ENCODE data around the gene NFIA. TPM values are rescaled to one million over a fixed set of nuclear protein-coding genes. Genes with fewer than 3 reads are reported as not detected.

NFIA gene
- total RNA-seq, 1 donor from 2014 or later, result 2.1 TPM

DNA sequence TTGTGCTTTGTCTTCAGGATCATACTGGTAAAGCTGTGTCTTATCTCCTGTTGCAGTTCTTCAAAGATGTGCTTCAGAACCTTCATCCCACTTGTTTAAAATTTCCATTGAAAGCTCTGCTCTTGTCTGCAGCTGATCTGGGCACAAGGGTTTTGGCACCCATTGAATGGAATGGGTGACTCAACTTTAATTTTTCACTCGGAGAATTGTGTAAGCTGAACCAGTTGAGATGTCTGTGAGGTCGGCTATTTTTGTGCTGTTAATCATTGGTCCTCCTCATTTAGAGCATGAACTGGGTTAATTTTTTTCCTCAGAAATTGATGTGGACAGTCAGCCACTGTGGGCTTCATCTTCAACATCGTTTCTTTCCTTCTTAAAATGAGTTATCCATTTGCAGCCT is 390.5 kb downstream of the NFIA start:
- peak; percentile 24 for DNase-seq (ENCODE audit: low read depth)

DNA sequence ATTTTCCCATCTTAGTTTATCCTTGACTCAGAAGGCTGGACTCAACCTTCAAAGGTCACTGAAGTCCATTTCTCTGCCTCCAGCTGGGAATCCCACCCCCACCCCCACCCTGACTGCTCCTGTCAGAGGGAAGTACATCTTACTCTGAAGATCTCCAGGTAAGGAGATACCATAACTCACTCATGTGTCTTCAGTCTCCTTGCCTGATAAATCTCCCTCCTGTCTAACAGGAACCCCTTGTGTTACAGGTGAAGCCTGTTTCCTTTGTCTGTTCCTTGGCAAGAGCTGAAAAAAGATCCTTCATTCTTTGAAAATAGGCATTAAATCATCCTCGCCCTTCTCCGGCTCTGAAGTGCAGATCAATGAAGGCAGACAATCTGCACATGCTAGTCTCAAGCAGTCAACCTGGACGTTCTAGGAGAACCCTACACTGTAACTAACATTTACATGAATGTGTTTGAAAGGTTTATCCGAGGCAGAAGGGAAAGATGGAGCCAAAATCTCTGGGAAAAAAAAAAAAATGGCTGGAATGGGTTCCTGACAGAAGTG is 392.0 kb downstream of the NFIA start:
- no peak for DNase-seq (ENCODE audit: low read depth)

DNA sequence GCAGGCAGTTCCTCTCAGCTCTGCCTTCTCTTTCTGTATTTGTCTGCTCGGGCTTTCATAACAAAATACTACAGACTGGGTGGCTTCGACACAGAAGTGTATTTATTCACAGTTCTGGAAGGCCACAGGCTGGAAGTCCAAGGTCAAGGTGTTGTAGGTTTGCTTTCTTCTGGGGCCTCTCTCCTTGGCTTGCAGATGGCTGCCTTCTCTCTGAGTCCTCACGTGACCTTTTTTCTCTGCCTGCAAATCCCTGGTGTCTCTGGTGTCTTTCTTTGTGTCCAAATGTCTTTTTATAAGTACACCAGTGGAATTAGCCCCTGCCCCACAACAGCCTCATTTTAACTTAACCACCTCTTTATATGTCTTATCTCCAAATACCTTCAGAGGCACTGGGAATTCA is 392.6 kb downstream of the NFIA start:
- DNase-seq (ENCODE audit: low read depth), result no peak

DNA sequence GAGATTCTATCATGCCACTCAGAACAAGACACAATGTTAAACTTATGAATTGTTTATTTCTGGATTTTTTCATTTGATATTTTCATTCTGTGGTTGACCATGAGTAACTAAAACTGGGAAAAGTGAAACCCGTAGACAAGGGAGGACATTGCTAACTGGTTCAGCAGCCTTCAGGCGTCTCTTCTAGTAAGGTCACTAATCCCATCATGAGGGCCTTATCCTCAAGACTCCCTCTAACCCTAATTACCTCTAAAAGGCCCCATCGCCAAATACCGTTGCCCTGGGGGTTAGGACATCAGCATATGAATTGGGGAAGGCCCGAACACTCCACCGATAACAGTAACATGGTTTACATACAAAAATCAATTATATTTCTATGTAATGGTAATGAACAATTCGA is 394.9 kb downstream of the NFIA start:
- no peak for DNase-seq (ENCODE audit: low read depth)

DNA sequence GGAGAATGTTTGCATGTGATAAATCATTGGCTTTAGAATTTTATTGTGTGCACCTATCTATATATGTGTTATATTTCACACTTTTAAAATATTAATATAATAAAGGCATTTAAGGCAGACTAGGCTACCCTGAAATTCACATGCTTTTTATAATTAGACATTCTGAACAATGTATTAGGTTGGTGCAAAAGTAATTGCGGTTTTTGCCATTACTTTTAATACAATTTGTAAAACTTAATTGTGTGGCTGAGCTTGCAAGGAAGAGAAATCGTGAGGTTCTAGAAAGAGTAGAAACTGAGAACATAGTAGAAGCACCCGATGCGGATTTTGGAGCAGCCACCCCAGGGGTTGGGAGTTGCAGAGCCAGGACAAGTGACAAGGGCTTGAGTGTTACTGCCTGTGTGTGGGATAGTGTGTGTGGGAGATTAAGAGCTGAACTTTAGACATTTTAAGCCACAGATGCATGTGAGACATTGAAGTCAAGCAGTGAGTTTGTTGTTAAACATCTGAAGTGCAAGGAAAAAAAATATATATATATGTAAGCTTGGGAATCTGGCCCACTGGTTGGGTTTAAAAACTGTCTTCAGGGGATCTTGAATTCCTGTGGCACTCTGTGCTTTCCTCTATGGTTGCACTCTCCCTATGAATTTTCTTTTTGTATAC is 398.0 kb downstream of the NFIA start:
- DNase-seq (ENCODE audit: low read depth), result no peak

DNA sequence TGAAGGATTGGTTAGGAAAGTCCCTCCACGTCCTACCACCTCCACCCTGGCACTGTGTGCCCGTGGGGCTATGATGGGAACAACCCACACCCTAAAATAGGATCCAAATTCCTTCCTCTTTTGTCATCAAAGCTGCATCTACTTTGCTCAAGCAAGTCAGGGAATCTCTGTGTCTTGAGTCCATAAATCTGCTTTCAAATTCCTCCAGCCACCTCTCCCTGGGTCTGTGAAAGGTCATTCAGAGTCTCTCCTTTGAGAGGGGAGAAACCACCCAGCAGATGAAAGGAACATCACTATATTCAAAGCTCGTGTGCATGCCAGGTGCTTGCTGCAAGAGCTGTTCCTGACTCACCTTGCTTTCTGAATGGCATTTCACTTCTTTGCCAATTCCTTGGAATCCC is 399.0 kb downstream of the NFIA start:
- peak; percentile 15 for DNase-seq (ENCODE audit: low read depth)

DNA sequence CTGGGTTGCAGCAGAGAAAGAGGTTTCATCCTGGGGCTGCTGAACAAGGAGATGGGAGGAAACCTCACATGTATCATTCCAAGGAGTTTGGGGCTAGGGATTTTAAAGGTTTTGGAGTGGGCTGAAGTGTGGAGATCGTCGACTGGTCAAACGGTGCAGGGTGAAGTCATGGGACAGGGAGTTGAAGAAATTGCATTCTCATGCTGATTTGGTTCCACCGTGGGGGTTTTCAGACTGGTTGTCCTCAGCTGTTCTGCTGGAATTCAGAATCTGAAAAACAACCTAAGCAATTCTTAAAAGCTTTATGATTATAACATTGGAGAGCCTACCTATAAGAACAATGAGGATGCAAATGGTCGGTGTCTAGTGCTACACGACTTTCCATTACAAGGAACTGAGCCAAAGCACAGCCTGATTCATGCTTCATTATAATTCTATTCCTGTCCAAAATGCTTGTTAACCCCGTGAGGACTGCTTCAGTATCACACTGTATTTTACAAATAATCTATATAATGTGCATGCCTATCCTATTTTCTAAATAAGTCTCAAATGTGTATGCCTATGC is 399.9 kb downstream of the NFIA start:
- peak; percentile 5 for DNase-seq (ENCODE audit: low read depth)

DNA sequence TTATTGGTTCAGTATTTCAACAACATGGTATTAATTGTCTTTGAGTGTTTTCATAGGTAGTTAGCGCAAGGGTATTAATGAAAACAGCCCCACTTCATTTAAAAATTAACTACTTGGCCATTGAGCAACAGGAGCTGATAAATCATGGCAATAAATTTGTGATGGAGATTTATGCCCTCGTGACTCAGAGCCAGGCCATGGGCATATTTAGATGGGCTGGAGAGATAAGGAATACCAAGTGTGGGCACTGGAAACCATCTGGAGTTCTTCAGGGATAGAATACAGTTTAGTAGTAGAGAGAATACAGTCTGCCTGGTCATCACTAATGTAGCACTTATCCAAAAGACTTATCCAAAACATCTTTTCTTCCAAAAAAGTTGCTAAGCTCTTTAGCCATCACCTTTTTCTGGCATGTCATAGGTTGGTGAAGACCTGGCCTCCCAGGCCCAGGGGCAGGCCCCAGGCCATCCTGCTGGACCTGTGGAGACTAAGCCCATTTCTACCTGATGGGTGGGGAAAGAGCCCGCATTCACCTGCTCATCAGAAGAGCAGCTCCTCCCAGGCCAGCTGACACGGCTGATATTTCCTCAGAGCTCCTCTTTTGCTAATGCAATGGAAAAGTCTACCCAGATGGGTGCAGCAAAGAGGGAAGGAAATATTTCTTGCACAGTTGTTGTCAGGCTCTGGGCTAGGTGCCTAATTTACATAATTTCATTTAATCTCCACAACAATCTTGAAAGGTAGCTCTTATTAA is 404.6 kb downstream of the NFIA start:
- no peak for DNase-seq (ENCODE audit: low read depth)

DNA sequence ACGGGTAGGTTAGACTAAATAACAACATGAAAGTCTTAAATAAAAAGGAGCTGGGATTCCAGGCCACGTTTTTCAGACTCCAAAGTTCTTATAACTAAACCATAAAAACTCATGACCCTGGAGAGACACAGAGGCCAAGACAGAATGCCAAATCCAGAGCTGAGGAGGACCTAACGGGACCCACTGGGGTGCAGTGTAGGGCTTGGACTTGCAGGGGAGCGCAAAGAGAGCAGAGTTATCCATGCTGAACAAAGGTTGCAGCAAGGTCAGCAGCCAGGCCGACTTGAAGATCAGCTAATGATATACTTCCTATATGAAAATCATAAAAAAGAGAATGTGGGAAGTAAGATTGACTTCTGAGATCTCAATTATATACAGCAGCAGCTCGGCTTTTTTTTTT is 405.4 kb downstream of the NFIA start:
- no peak for DNase-seq (ENCODE audit: low read depth)

DNA sequence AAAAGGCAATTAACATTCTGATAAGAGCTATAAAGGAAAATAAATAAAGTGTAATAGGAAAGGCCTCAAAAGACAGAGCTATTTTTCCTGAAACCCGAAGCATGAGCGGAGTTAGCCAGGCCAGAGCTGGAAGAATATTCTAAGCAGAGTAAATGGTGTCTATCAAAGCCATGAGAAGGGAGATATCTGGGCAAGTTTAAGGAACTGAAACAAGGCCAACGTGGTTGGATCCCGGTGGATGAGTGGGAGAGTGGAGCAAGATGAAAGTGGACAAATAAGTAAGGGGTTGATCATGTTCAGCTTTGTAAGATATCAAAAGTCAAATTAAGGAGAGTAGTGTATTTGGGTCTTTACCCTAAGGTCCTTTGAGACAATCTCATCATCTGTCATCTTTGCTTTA is 408.6 kb downstream of the NFIA start:
- DNase-seq (ENCODE audit: low read depth), result no peak

DNA sequence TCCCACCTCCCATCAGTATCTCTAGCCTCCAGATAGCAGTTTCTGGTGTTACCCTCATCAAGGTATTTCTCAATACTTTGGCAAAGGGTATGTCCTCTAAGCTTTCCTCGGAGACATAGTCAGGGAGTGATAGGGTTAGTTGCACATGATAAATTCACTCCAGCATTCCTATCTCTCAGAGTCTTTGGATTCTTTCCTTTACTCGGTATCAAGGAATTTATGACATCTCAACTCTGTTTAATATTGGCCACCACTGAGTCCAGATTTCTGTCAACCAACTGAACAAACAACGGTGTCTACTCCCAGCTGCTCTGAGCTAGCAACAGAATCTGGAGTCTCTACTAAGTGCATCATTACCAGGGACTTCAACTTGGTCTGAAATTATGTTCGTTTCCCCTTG is 409.1 kb downstream of the NFIA start:
- DNase-seq (ENCODE audit: low read depth), result peak; percentile 7

DNA sequence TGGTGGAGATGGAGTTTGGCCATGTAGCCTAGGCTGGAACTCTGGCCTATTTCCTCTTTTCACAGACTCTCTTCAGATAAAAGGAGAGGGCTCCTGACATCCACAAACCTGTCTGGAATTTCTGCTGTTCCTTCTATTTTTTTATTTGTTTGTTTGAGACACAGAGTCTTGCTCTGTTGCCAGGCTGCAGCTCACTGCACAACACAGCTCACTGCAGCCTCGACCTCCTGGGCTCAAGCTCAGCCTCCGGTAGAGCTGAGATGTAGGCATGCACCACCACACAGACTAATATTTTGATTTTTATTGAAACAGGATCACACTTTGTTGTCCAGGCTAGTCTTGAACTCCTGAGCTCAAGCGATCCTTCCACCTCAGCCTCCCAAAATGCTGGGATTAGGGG is 411.6 kb downstream of the NFIA start:
- no peak for DNase-seq (ENCODE audit: low read depth)

DNA sequence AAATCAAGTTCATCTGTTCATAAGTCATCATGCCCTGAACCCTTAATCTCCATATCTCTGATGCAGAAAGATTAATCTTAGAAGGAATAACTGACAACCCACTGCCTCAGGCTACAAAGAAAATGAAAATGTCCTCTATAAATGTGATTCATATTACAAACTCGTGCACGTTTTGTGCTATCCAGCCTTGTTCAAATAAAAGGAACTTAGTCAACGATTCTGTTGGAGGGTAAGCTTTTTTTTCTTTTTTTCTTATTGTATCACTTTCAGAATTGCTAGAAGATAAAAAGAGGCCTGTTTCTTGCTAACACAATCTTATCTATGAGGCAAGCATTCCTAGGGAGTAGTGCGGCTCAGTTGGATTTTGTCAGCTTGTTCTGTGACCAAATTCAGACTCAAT is 414.1 kb downstream of the NFIA start:
- DNase-seq (ENCODE audit: low read depth), result no peak

DNA sequence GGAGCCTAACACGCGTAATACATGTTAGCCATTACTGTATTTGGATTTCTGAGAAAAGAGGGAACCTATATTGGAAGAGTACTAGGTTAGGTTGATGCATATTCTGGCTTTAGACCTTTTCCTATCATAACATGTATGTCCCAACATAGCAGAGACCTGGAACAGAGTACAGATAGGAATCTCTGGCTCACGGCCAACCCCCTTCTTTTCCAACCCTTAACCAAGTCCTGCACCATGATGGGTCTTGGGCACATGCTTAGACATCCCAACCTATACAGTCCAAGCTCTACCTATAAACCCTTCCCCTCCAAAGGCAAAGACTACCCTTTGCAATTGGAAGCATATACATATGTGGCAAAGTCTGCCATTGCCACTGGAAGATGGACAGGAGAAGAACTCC is 414.7 kb downstream of the NFIA start:
- DNase-seq (ENCODE audit: low read depth), result no peak

DNA sequence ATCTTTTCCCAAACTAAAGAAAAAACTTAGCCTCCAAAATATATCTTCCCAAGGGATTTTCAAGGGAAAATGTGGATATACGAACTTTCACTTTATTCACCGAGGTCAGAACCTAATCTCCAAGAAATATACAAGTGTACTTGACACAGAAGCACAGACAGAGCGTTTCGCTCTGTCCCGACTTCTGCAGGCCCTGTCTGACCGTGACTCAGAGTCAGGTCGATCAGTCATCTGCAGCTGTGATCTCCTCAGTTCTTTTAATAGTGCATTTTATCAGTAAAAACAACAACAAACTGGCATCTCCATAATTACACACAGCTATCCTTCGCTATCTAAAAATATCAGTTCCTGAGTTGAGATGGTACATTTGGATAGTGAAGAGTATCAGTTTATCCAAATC is 416.0 kb downstream of the NFIA start:
- DNase-seq (ENCODE audit: low read depth), result peak; percentile 48

DNA sequence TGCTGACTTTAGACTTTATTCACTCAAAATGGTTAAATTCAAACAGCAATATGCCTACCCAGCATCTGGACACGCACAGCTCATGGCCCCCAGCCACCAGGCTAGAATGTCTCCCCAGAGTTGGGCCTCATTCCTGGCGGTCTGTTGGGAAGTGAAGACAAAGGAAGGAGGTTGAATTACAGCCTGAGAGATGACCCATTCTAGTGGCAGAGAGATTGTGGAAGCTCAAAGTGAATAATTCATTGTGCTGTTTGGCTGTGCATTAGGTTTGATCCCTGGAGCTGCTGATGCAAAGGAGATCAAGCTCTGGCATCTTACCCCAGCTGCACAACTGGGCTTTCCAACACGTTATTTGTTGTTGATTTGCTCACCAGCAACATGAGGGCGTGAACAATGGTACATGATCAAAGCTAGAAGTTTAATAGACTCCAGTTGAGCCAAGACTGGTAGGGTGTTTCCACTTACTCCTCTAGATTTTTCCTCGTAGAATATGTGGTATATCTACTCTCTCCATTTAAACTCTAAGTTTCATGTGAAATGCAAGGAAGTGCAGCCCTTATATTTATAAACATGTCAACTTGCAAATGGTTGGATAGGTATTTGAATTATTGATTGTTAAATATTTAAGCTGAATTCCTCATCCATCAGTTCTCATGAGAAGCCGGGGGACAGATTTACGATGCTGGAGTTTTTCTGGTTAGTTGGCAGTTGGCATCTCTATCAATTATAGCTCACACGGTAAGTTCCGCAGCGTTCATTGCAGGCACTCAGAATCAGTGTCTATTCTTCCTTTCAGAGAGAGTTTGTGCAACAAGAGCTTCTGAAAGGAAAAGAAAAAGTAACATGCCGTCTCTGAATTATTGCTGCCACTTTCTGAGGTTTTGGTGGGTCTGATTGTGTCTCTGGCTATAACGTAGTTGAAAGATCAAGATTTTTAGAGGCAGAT is 419.9 kb downstream of the NFIA start:
- DNase-seq (ENCODE audit: low read depth), result no peak

DNA sequence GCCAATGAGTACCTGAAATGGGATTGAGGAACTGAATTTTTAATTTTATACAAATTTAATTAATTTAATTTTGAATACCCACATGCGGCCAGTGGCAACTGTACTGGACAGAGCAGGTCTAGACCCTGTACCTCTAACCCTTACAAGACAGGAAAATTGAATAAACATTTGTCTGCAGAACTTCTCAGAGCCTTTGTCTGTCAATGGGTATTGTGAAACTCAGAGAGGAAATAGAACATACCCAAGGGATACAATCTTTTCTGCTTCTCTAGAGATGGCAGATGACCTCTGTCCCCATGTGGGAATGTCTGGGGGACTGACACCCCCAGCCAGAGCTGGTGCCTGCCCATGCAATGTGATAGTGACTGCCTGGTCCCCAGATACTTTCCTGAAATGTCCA is 421.9 kb downstream of the NFIA start:
- no peak for DNase-seq (ENCODE audit: low read depth)

DNA sequence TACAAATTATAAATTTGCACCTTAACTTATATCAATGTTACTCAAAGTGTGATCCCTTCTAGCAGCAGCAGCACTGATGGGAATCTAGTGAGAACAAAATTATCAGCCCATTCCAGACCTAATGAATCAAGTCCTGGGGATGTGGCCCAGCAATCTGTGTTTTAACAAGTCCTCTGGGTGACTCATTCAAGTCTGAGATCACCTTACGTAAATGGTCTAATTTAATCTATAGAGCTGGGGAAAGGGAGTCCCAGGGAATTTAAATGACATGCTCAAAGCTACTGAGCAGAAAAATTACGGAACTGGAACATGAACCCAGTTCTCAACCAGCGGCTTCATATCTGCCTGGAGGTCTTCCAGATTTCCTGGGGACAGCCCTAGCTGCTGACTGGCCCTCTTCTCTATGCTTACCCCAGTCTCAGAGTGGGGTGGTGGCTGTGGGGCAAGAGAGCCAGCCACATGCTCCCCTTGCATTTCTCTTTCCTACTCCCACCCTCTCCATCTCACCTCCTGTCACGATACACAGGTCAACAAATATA is 422.6 kb downstream of the NFIA start:
- no peak for DNase-seq (ENCODE audit: low read depth)

DNA sequence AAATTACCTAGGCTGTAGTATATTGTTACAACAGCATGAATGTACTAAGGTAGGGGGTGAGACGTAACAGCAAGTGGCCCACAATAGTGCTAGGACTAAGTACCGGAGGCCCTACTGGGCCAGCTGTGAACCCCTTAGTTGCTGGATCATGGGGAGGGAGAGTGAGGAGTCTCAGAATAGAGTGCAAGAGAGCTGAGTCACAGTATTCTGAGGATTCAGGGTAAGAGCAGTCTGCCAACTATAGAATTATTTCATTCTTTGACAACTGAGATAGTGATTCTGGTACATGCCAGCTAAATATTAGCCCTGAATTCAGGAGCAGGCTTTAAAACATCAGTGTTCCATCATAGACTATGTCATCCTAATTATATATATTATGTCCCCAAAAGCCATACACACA is 423.9 kb downstream of the NFIA start:
- DNase-seq (ENCODE audit: low read depth), result no peak

DNA sequence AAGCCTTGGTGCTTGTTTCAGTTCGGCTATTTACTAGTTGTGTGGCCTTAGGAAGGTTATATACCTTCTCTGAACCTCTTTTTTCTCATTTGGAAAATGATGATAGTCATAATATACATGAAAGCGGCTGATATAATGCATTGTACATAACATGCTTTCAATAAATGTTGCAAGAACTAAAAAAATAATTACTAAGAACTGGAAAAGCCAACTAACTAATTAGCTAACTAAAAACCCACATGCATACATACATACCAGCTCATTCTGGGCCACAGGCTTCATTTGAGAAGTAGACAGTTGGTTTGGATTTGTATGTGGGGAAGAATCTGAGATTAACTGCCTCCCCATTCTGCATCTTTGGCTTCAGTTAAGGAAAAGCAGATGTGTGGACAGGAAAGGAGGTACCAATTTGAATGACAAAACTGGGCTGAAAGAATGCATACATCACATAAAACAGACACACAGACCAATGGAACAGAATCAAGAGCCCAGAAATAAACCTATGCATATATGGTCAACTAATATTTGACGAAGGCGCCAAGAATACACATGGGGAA is 424.7 kb downstream of the NFIA start:
- DNase-seq (ENCODE audit: low read depth), result no peak
